ENCODE measurements around the gene MARS1.

Gene MARS1

DNA sequence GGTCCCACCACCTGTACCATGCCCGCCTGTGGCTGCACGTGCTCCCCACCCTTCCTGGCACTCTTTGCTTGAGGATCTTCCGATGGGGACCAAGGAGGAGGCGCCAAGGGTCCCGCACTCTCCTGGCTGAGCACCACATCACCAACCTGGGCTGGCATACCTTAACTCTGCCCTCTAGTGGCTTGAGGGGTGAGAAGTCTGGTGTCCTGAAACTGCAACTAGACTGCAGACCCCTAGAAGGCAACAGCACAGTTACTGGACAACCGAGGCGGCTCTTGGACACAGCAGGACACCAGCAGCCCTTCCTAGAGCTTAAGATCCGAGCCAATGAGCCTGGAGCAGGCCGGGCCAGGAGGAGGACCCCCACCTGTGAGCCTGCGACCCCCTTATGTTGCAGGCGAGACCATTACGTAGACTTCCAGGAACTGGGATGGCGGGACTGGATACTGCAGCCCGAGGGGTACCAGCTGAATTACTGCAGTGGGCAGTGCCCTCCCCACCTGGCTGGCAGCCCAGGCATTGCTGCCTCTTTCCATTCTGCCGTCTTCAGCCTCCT lies 31.6 kb upstream of the MARS1 start:
- Histone ChIP-seq H3K9ac (ENCODE audit: low read length) (peak overlapping the region; percentile 18; the same call in 1 of the 2 replicates), H3K27ac (ENCODE audit: low read length) (no peak overlapping the region), H3K9me2 (replicated peaks; ENCODE audit: insufficient read depth, low read length) (no peaks in the 10 kb centered on the region), H4K20me1 (ENCODE audit: insufficient read depth, low read length) (no peaks in the 10 kb centered on the region), H2AFZ (ENCODE audit: low read length) (peak overlapping the region; percentile 82), H3F3A (ENCODE audit: insufficient read depth, low read length) (peaks cover 5% of the 10 kb centered on the region), H3K4me3 (ENCODE audit: low read length) (peak overlapping the region; percentile 62), H3K27me3 (replicated peaks; ENCODE audit: insufficient read depth, low read length) (peaks cover 11% of the 10 kb centered on the region), H3K4me2 (ENCODE audit: low read depth, low read length) (peak overlapping the region; percentile 93), H3K36me3 (replicated peaks; ENCODE audit: insufficient read depth, low read length) (no peaks in the 10 kb centered on the region), H3K9me3 (replicated peaks; ENCODE audit: insufficient read depth, low read length) (no peaks in the 10 kb centered on the region), H3K79me2 (ENCODE audit: low read length) (no peaks in the 10 kb centered on the region), H3K4me1 (ENCODE audit: low read length) (peaks cover 21% of the 10 kb centered on the region)
- peak; percentile 87 for TF ChIP-seq CTCF (IDR thresholded peaks at IDR 0.05; ENCODE audit: low read length)
- no peak for TF ChIP-seq EZH2phosphoT487 (IDR thresholded peaks at IDR 0.05; ENCODE audit: low read length)
- peak; percentile 75 for DNase-seq

DNA sequence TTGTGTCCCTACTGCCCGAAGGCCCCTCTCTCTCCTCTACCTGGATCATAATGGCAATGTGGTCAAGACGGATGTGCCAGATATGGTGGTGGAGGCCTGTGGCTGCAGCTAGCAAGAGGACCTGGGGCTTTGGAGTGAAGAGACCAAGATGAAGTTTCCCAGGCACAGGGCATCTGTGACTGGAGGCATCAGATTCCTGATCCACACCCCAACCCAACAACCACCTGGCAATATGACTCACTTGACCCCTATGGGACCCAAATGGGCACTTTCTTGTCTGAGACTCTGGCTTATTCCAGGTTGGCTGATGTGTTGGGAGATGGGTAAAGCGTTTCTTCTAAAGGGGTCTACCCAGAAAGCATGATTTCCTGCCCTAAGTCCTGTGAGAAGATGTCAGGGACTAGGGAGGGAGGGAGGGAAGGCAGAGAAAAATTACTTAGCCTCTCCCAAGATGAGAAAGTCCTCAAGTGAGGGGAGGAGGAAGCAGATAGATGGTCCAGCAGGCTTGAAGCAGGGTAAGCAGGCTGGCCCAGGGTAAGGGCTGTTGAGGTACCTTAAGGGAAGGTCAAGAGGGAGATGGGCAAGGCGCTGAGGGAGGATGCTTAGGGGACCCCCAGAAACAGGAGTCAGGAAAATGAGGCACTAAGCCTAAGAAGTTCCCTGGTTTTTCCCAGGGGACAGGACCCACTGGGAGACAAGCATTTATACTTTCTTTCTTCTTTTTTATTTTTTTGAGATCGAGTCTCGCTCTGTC lies 31.0 kb upstream of the MARS1 start:
- no peak overlapping the region for H3K4me2 ChIP-seq (ENCODE audit: low read depth, low read length)
- DNase-seq: no peak
- peaks cover 22% of the 10 kb centered on the region for H3K4me1 ChIP-seq (ENCODE audit: low read length)
- H3F3A ChIP-seq (ENCODE audit: insufficient read depth, low read length): peaks cover 5% of the 10 kb centered on the region
- H3K27ac ChIP-seq (ENCODE audit: low read length): no peak overlapping the region
- H2AFZ ChIP-seq (ENCODE audit: low read length): no peak overlapping the region
- peaks cover 13% of the 10 kb centered on the region for H3K27me3 ChIP-seq (replicated peaks; ENCODE audit: insufficient read depth, low read length)
- no peaks in the 10 kb centered on the region for H3K9me3 ChIP-seq (replicated peaks; ENCODE audit: insufficient read depth, low read length)
- TF ChIP-seq CTCF (IDR thresholded peaks at IDR 0.05; ENCODE audit: low read length): no peak
- TF ChIP-seq EZH2 (optimal IDR thresholded peaks at IDR 0.05; ENCODE audit: low read depth, low read length): no peak
- TF ChIP-seq EZH2phosphoT487 (IDR thresholded peaks at IDR 0.05; ENCODE audit: low read length): no peak
- H3K79me2 ChIP-seq (ENCODE audit: low read length): no peaks in the 10 kb centered on the region
- H3K9me2 ChIP-seq (replicated peaks; ENCODE audit: insufficient read depth, low read length): no peaks in the 10 kb centered on the region
- no peak overlapping the region for H3K9ac ChIP-seq (ENCODE audit: low read length)
- H3K4me3 ChIP-seq (ENCODE audit: low read length): no peak overlapping the region
- H4K20me1 ChIP-seq (ENCODE audit: insufficient read depth, low read length): no peaks in the 10 kb centered on the region
- no peaks in the 10 kb centered on the region for H3K36me3 ChIP-seq (replicated peaks; ENCODE audit: insufficient read depth, low read length)

- DNase-seq: no peak
- H3K9me3 ChIP-seq (replicated peaks; ENCODE audit: insufficient read depth, low read length): no peaks in the 10 kb centered on the region
- peaks cover 24% of the 10 kb centered on the region for H3K4me1 ChIP-seq (ENCODE audit: low read length)
- H3K79me2 ChIP-seq (ENCODE audit: low read length): no peaks in the 10 kb centered on the region
- H3K27ac ChIP-seq (ENCODE audit: low read length): peak overlapping the region; percentile 56; the same call in 1 of the 2 replicates
- H3K9ac ChIP-seq (ENCODE audit: low read length): peak overlapping the region; percentile 50; the same call in 1 of the 2 replicates
- H3K4me2 ChIP-seq (ENCODE audit: low read depth, low read length): peak overlapping the region; percentile 100
- peaks cover 13% of the 10 kb centered on the region for H3K27me3 ChIP-seq (replicated peaks; ENCODE audit: insufficient read depth, low read length)
- H3K4me3 ChIP-seq (ENCODE audit: low read length): peak overlapping the region; percentile 80
- no peak for TF ChIP-seq EZH2 (optimal IDR thresholded peaks at IDR 0.05; ENCODE audit: low read depth, low read length)
- TF ChIP-seq EZH2phosphoT487 (IDR thresholded peaks at IDR 0.05; ENCODE audit: low read length): no peak
- TF ChIP-seq CTCF (IDR thresholded peaks at IDR 0.05; ENCODE audit: low read length): no peak
- no peaks in the 10 kb centered on the region for H3K36me3 ChIP-seq (replicated peaks; ENCODE audit: insufficient read depth, low read length)
- peaks cover 9% of the 10 kb centered on the region for H3F3A ChIP-seq (ENCODE audit: insufficient read depth, low read length)
- H3K9me2 ChIP-seq (replicated peaks; ENCODE audit: insufficient read depth, low read length): no peaks in the 10 kb centered on the region
- H2AFZ ChIP-seq (ENCODE audit: low read length): peak overlapping the region; percentile 94
- no peaks in the 10 kb centered on the region for H4K20me1 ChIP-seq (ENCODE audit: insufficient read depth, low read length)
Observed at GRCh38 chr12:57458665-57459054, 29.2 kb upstream of the MARS1 start.
